Renal cortical epithelial cell (primary cell): Measurements from ENCODE around the gene MAML1. TPM values are rescaled to one million over a fixed set of nuclear protein-coding genes. Genes with fewer than 3 reads are reported as not detected.

Source experiments
- DNase-seq: peaks from one replicate; pipeline ENCODE4 v3.0.0-alpha.2; 2011; ENCODE audit warnings: low read depth
- total RNA-seq: library from RNA; depleted of rRNA; stranded (reverse); fragments of >200 nt; gene quantifications from 2 replicates; pipeline ENCODE4 v1.2.3, GENCODE V29; 2014

Gene MAML1
- total RNA-seq, 1 donor from 2014 or later: 14.5 TPM

DNA sequence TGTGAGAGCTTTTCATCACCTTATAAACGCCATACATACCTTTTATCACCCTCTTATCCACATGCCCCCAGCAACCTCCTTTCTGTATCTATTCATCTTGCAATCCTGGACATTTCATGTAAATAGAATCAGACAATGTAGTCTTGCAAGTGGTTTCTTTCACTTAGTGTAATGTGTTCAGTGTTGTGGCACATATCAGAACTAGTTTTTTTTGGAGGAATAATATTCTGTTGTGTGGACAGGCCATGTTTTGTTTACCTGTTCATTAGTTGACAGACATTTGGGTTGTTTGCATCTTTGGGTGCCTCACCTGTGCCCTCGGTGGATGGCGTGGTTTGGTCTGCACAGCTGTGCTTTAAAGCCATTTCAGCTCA lies 89.4 kb downstream of the MAML1 start:
- no peak for DNase-seq

DNA sequence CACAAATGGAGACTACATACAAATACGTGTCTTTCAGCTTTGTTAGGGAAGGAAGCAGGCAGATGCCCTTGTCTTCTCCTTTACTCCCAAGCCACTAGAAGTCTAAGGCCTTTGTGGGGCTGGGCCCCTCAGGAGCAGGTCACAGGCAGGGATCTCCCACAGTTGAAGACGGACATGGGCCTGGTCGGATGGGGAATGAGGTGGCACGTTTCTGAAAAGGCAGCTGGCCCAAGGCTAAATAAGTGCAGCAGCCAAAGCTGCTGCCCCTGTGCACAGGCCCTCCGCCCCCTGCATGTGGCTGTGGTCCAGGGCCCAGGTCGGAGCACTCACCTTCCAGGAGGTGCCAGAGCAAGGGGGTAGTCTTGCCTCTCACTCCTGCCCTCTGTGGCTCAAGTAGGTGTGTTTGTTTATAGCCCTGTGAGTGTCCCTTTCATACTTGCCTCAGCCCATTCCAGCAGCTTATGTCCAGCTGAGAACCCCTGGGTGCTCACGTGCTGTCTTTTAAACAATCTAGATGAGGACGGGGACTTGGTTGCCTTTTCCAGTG lies 89.9 kb downstream of the MAML1 start:
- DNase-seq: no peak

DNA sequence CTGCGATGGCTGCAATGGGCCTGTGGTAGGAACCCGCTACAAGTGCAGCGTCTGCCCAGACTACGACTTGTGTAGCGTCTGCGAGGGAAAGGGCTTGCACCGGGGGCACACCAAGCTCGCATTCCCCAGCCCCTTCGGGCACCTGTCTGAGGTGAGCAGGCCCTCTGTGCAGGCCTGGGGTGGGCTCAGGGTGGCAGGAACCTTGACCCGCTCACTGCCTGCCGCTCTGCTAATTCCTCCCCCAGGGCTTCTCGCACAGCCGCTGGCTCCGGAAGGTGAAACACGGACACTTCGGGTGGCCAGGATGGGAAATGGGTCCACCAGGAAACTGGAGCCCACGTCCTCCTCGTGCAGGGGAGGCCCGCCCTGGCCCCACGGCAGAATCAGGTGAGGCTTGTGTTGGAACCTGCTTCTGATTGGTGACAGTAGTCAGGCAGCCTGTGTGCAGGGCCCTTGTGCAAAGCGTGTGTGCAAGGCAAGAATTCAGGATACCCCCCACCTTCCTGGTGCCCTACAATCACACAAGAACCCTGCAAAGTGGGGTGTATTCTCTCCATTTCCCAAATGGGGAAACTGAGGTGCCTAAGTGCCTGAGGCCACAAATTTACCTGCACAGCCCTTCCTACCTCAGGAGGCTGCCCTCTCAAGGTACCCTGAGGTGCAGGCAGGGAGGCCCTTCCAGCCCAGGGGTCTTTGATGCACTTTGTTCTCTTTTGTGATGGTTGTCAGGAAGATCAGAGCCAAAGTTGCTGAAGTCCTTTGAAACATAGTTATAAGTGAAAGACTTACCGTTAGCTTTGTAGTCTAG lies 91.5 kb downstream of the MAML1 start:
- DNase-seq: no peak

DNA sequence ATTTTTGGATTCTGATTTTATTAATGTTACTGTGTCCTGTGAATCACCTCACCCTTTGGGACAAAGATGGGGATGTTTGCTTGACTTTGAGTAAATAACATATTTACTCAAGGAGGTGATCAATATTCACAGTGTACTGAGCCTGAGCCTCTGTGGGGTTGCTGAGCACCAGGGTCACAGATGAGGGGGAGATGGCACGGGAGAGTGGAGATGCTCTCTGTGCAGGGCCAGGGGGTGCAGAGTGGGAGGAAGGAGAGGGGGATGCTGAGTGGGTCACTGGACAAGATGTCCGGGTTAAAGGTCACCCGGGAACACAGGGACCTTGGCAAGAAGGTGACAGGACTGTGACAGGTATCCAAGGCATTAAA lies 92.1 kb downstream of the MAML1 start:
- DNase-seq: no peak

DNA sequence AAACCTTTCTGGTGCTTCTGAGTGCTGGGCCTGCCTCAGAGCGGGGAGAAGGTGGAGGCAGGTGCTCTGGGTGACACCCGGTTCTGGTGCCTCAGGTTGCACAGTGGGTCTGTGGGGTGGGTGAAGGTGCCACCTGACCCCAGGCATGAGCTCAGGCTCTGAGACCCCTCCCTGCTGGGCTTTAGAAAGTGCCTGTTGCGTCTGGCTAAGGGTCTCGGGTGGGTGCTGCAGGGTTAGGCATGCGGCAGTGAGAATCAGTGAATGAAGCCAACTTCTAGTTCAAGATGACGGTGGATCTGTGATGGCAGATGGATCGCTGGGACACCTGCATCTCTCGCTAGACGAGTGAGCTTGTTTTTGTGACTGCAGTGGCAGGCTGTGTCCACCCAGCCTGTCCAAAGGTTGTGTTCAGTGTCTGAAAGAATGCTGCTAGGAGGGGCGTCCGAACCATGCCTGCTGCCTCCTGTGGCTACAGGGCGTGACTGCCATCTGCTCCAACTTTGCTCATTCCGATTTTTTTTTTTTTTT lies 93.1 kb downstream of the MAML1 start:
- DNase-seq: no peak

Other genes starting within 250 kb of the MAML1 start
- gene RUFY1, start 182.3 kb upstream of the MAML1 start, total RNA-seq: 41.3 and 85.2 TPM in 2 replicates
- 283 and 735 TPM in 2 replicates for gene HNRNPH1, start 109.2 kb upstream of the MAML1 start, total RNA-seq
- gene CBY3, start 51.8 kb upstream of the MAML1 start, total RNA-seq: not detected in 2 replicates
- gene CANX, start 33.9 kb upstream of the MAML1 start, total RNA-seq: 755 and 1,435 TPM in 2 replicates
- 0.80 TPM in 1 of 2 replicates, not detected in the other for gene LTC4S, start 61.2 kb downstream of the MAML1 start, total RNA-seq
- gene MGAT4B, start 74.0 kb downstream of the MAML1 start, total RNA-seq: 246 and 323 TPM in 2 replicates
- 447 and 544 TPM in 2 replicates for gene SQSTM1, start 88.1 kb downstream of the MAML1 start, total RNA-seq
- 10.8 and 26.5 TPM in 2 replicates for gene MRNIP, start 126.0 kb downstream of the MAML1 start, total RNA-seq
- 41.8 and 81.0 TPM in 2 replicates for gene TBC1D9B, start 175.1 kb downstream of the MAML1 start, total RNA-seq